ENCODE results near the gene NDUFA3.

- no peak for TF ChIP-seq REST (IDR thresholded peaks at IDR 0.05; ENCODE audit: insufficient read depth in 1 of 2, low read depth in 2 of 2, low read length in 2 of 2)
- no peak for TF ChIP-seq TAF1 (IDR thresholded peaks at IDR 0.05; ENCODE audit: borderline replicate concordance, insufficient read depth, low read length)
- TF ChIP-seq POLR2AphosphoS5 (IDR thresholded peaks at IDR 0.05; ENCODE audit: low read depth, low read length), result no peak
- no peak for TF ChIP-seq FOXP2 (optimal IDR thresholded peaks at IDR 0.05; ENCODE audit: borderline replicate concordance, extremely low read depth, extremely low read length, insufficient read depth)
These were observed 36.0 kb downstream of the NDUFA3 start for GRCh38 chr19:54138489-54139256.

All from PFSK-1 (cell line).